Common myeloid progenitor, CD34-positive (primary cell): ENCODE results near the gene WFDC10A. TPM values are rescaled to one million over a fixed set of nuclear protein-coding genes. Genes with fewer than 3 reads are reported as not detected.
"Not testable (repeated sequence)": the region's sequence is repeated elsewhere in the genome, so short reads cannot be mapped to it uniquely, and the experiment has no call there.

ENCODE experiments used
- CTCF ChIA-PET: fragments of 350-600 bp; sonication (Branson Sonifier 250); formaldehyde crosslinking; loops from one replicate; lab custom pipeline; 2021; ENCODE audit warnings: antibody characterized with exemption; lab: Charles Lee
- POLR2A ChIA-PET: fragments of 350-600 bp; sonication (Branson Sonifier 250); formaldehyde crosslinking; loops from one replicate; lab custom pipeline; 2021; ENCODE audit warnings: antibody characterized with exemption; lab: Charles Lee
- DNase-seq, 3 donors: peaks; one replicate each; pipeline versions ENCODE4 v3.0.0 to v3.0.0-alpha.2; 2013
- H3K27ac ChIP-seq, 2 experiments: 1 replicate in 1 of 2; 2 replicates in 1 of 2; pipeline ENCODE4 v1.7.0; 2013; ENCODE audit warnings: inconsistent platforms in 2 of 2, low read length in 2 of 2, mild to moderate bottlenecking in 2 of 2, low read depth in 1 of 2, moderate library complexity in 1 of 2; ENCODE audit not compliant: severe bottlenecking in 2 of 2, insufficient read depth in 1 of 2, poor library complexity in 1 of 2
- H3K27me3 ChIP-seq, 5 experiments: replicated peaks in 2 of 5; 1 replicate in 3 of 5; 2 replicates in 2 of 5; pipeline versions ENCODE4 v1.6.1 to v1.7.0; 2013; ENCODE audit warnings: low read length in 4 of 5, mild to moderate bottlenecking in 2 of 5, moderate library complexity in 2 of 5, inconsistent platforms in 1 of 5; ENCODE audit not compliant: insufficient read depth in 5 of 5, control insufficient read depth in 4 of 5
- H3K36me3 ChIP-seq, 4 experiments: 1 replicate in 2 of 4; 2 replicates in 2 of 4; pipeline versions ENCODE4 v1.6.1 to v1.7.0; 2013; ENCODE audit warnings: low read length in 3 of 4, control low read depth in 1 of 4, mild to moderate bottlenecking in 1 of 4; ENCODE audit not compliant: control insufficient read depth in 4 of 4, insufficient read depth in 4 of 4
- H3K4me1 ChIP-seq, 4 experiments: 1 replicate in 3 of 4; 2 replicates in 1 of 4; pipeline versions ENCODE4 v1.6.1 to v1.7.1; 2013; ENCODE audit warnings: low read length in 3 of 4, mild to moderate bottlenecking in 3 of 4, control low read depth in 1 of 4, inconsistent platforms in 1 of 4, moderate library complexity in 1 of 4; ENCODE audit not compliant: control insufficient read depth in 4 of 4, insufficient read depth in 4 of 4; ENCODE audit errors: control extremely low read depth in 1 of 4
- H3K4me3 ChIP-seq, 7 experiments: 1 replicate in 4 of 7; 2 replicates in 3 of 7; pipeline versions ENCODE4 v1.5.1 to v1.7.0; 2013; ENCODE audit warnings: mild to moderate bottlenecking in 7 of 7, low read length in 6 of 7, moderate library complexity in 6 of 7, inconsistent platforms in 2 of 7, low read depth in 2 of 7, control low read depth in 1 of 7; ENCODE audit not compliant: insufficient read depth in 4 of 7, control insufficient read depth in 1 of 7; ENCODE audit errors: extremely low read depth in 1 of 7
- H3K9me3 ChIP-seq, 5 experiments: 1 replicate in 4 of 5; 2 replicates in 1 of 5; pipeline versions ENCODE4 v1.6.1 to v1.7.1; 2013; ENCODE audit warnings: low read length in 4 of 5, mild to moderate bottlenecking in 2 of 5, inconsistent platforms in 1 of 5, low read depth in 1 of 5, moderate library complexity in 1 of 5; ENCODE audit not compliant: control insufficient read depth in 4 of 5, insufficient read depth in 2 of 5; ENCODE audit errors: control extremely low read depth in 1 of 5
- WGBS: methylation state at CpG from one replicate; pipeline ENCODE4 v1.1.5; 2013; ENCODE audit not compliant: insufficient coverage; 5-methylcytosine and 5-hydroxymethylcytosine counted together
- polyA plus RNA-seq: library from polyadenylated mRNA; unstranded; fragments of 120-200 nt; gene quantifications from one replicate; pipeline ENCODE4 v1.2.1, GENCODE V29; 2013

Gene WFDC10A
- polyA plus RNA-seq, result not detected

GRCh38 chr20:45629496-45630100, at the start of gene WFDC10A:
Gene WFDC10A (plus strand): TSS chr20:45629739. CDS start chr20:45629814, 75 bp downstream.
- POLR2A ChIA-PET, result interaction anchor here (0.6 kb wide), 1 partner anchor 23 kb away, joined by 3 read pairs; no protein-coding TSS in a partner anchor
- no peaks in the 10 kb centered on the region for H3K36me3 ChIP-seq
- CTCF ChIA-PET, result interaction anchor here (0.6 to 2.6 kb wide), 7 partner anchors 10 to 317 kb away, joined by 3 to 9 read pairs (median 3); no protein-coding TSS in a partner anchor
- 3% methylated on average over 6 of the region's 9 CpGs for WGBS
- H3K4me1 ChIP-seq, result no peaks in the 10 kb centered on the region
- peak within 1 kb of the TSS in 1 of 7 experiments; percentile 40 for H3K4me3 ChIP-seq
- DNase-seq, result peak; percentile 83 to 87 (median 83)
- H3K27me3 ChIP-seq, result peaks cover 0 to 2% (median 0%) of the 10 kb centered on the region in 5 experiments
- H3K27ac ChIP-seq, result no peak within 1 kb of the TSS
- peaks cover 0 to 4% (median 0%) of the 10 kb centered on the region in 5 experiments for H3K9me3 ChIP-seq

GRCh38 chr20:45581702-45582101, 47.8 kb upstream of the WFDC10A start:
- DNase-seq, result peak in 2 of 3 donors; percentile 5
- no peaks in the 10 kb centered on the region for H3K36me3 ChIP-seq
- ChIA-PET CTCF (no interaction called here), POLR2A (no interaction called here)
- H3K4me1 ChIP-seq, result no peaks in the 10 kb centered on the region
- H3K27me3 ChIP-seq, result peaks cover 2 to 11% (median 7%) of the 10 kb centered on the region in 5 experiments
- no peak overlapping the region for H3K4me3 ChIP-seq
- no peaks in the 10 kb centered on the region for H3K9me3 ChIP-seq
- no peak overlapping the region for H3K27ac ChIP-seq

GRCh38 chr20:45583502-45583901, 46.0 kb upstream of the WFDC10A start:
- Histone ChIP-seq H3K4me3 (no peak overlapping the region), H3K27ac (no peak overlapping the region), H3K9me3 (peaks cover 0 to 4% (median 0%) of the 10 kb centered on the region in 5 experiments), H3K27me3 (peaks cover 2 to 11% (median 7%) of the 10 kb centered on the region in 5 experiments), H3K4me1 (no peaks in the 10 kb centered on the region), H3K36me3 (no peaks in the 10 kb centered on the region)
- ChIA-PET POLR2A (interaction anchor here (0.5 kb wide), 1 partner anchor 15 kb away, joined by 4 read pairs; no protein-coding TSS in a partner anchor), CTCF (no interaction called here)
- 100% methylated on average over 1 of the region's 3 CpGs for WGBS
- no peak for DNase-seq

GRCh38 chr20:45584294-45584693, 45.2 kb upstream of the WFDC10A start:
- H3K36me3 ChIP-seq, H3K4me1 ChIP-seq, H3K27me3 ChIP-seq, CTCF ChIA-PET, H3K27ac ChIP-seq, POLR2A ChIA-PET, H3K4me3 ChIP-seq, DNase-seq, H3K9me3 ChIP-seq: not testable (repeated sequence)
- 100% methylated on average over 2 of the region's 5 CpGs for WGBS

- H3K27me3 ChIP-seq, H3K27ac ChIP-seq, H3K36me3 ChIP-seq, POLR2A ChIA-PET, H3K4me3 ChIP-seq, DNase-seq, H3K9me3 ChIP-seq, H3K4me1 ChIP-seq: not testable (repeated sequence)
- CTCF ChIA-PET, result interaction anchor here (1.0 kb wide), 1 partner anchor 43 kb away, joined by 3 read pairs; the partner anchor contains the start of gene WFDC10A
- 97% methylated on average over 5 of the region's 5 CpGs for WGBS
Measured at GRCh38 chr20:45585986-45586385, 43.6 kb upstream of the WFDC10A start.

- WGBS, result no CpG with 5 or more reads among the region's 2 CpGs
Measured at GRCh38 chr20:45588800-45589199, 40.7 kb upstream of the WFDC10A start.

GRCh38 chr20:45589725-45590124, 39.8 kb upstream of the WFDC10A start:
- peaks cover 0 to 8% (median 0%) of the 10 kb centered on the region in 5 experiments for H3K9me3 ChIP-seq
- peaks cover 0 to 9% (median 0%) of the 10 kb centered on the region in 5 experiments for H3K27me3 ChIP-seq
- DNase-seq, result no peak
- POLR2A ChIA-PET, result no interaction called here
- no peak overlapping the region for H3K27ac ChIP-seq
- H3K4me1 ChIP-seq, result no peaks in the 10 kb centered on the region
- H3K36me3 ChIP-seq, result no peaks in the 10 kb centered on the region
- WGBS, result no CpG with 5 or more reads among the region's 1 CpG
- H3K4me3 ChIP-seq, result no peak overlapping the region
- CTCF ChIA-PET, result interaction anchor here (0.9 to 1.6 kb wide), 2 partner anchors 181 to 295 kb away, joined by 3 to 7 read pairs; no protein-coding TSS in a partner anchor

More at GRCh38 chr20:45588800-45589199, 40.7 kb upstream of the WFDC10A start:
- ChIA-PET CTCF (interaction anchor here (0.9 to 1.6 kb wide), 2 partner anchors 182 to 295 kb away, joined by 3 to 7 read pairs; no protein-coding TSS in a partner anchor), POLR2A (no interaction called here)
- Histone ChIP-seq H3K27me3 (peaks cover 0 to 9% (median 0%) of the 10 kb centered on the region in 5 experiments), H3K9me3 (peaks cover 0 to 8% (median 0%) of the 10 kb centered on the region in 5 experiments), H3K36me3 (no peaks in the 10 kb centered on the region), H3K4me3 (no peak overlapping the region), H3K27ac (no peak overlapping the region), H3K4me1 (no peaks in the 10 kb centered on the region)
- DNase-seq, result no peak
